Hepatocyte (in vitro differentiated cells): Measurements from ENCODE around the gene SC5D. TPM values are rescaled to one million over a fixed set of nuclear protein-coding genes. Genes with fewer than 3 reads are reported as not detected.

ENCODE experiments used
- DNase-seq: peaks from one replicate; pipeline ENCODE4 v3.0.0-alpha.2; 2016; ENCODE audit warnings: low spot score
- H2AFZ ChIP-seq: fragments of 200-600 bp; sonication (generic); 2 replicates; pipeline ENCODE4 v1.6.0; 2016; ENCODE audit warnings: antibody characterized with exemption, mild to moderate bottlenecking
- H3K27ac ChIP-seq: fragments of 200-600 bp; sonication (generic); 2 replicates; pipeline ENCODE4 v1.5.1; 2016; ENCODE audit warnings: mild to moderate bottlenecking
- H3K27me3 ChIP-seq: fragments of 200-600 bp; sonication (generic); 2 replicates; pipeline ENCODE4 v1.6.1; 2016
- H3K36me3 ChIP-seq: fragments of 200-600 bp; sonication (generic); replicated peaks from 2 replicates; pipeline ENCODE4 v1.5.1; 2016; ENCODE audit warnings: low read depth; ENCODE audit not compliant: insufficient read depth
- H3K4me1 ChIP-seq: fragments of 200-600 bp; sonication (generic); 2 replicates; pipeline ENCODE4 v1.5.1; 2016; ENCODE audit warnings: mild to moderate bottlenecking, moderate library complexity; ENCODE audit not compliant: insufficient read depth
- H3K4me2 ChIP-seq: fragments of 200-600 bp; sonication (generic); 2 replicates; pipeline ENCODE4 v1.6.0; 2016
- H3K4me3 ChIP-seq: fragments of 200-600 bp; sonication (generic); 2 replicates; pipeline ENCODE4 v1.5.1; 2016; ENCODE audit warnings: mild to moderate bottlenecking
- H3K79me2 ChIP-seq: fragments of 200-600 bp; sonication (generic); 2 replicates; pipeline ENCODE4 v1.6.0; 2017; ENCODE audit warnings: mild to moderate bottlenecking
- H3K9me2 ChIP-seq: fragments of 200-600 bp; sonication (generic); replicated peaks from 2 replicates; pipeline ENCODE4 v1.6.0; 2017; ENCODE audit warnings: mild to moderate bottlenecking; ENCODE audit not compliant: insufficient read depth
- H3K9me3 ChIP-seq: fragments of 200-600 bp; sonication (generic); 2 replicates; pipeline ENCODE4 v1.5.1; 2016; ENCODE audit warnings: low read depth, mild to moderate bottlenecking
- H4K20me1 ChIP-seq: fragments of 200-600 bp; sonication (generic); 2 replicates; pipeline ENCODE4 v1.6.0; 2016; ENCODE audit warnings: mild to moderate bottlenecking; ENCODE audit not compliant: insufficient read depth, poor library complexity, severe bottlenecking
- EZH2 ChIP-seq: fragments of 200-600 bp; sonication (generic); IDR thresholded peaks from 2 replicates; pipeline ENCODE4 v1.6.1; 2016; ENCODE audit warnings: antibody characterized with exemption, mild to moderate bottlenecking, borderline replicate concordance
- EZH2phosphoT487 ChIP-seq: fragments of 200-600 bp; sonication (generic); IDR thresholded peaks from one replicate; pipeline ENCODE4 v1.6.1; 2018; ENCODE audit warnings: antibody characterized with exemption, mild to moderate bottlenecking, low read depth, moderate library complexity; ENCODE audit not compliant: unreplicated experiment, severe bottlenecking
- WGBS: methylation state at CpG from one replicate; pipeline ENCODE4 v1.1.6; 2016; ENCODE audit warnings: low lambda C conversion rate; ENCODE audit errors: missing lambda C conversion rate; 5-methylcytosine and 5-hydroxymethylcytosine counted together
- polyA plus RNA-seq: library from polyadenylated mRNA; unstranded; fragments of >200 nt; fragmentation: Nextera tagmentation; extraction: Ambion mirVana; gene quantifications from 2 replicates; pipeline ENCODE4 v1.2.1, GENCODE V29; 2016
- total RNA-seq: library from RNA; depleted of rRNA; stranded (reverse); fragments of >200 nt; gene quantifications from 2 replicates; pipeline ENCODE4 v1.2.3, GENCODE V29; 2014
- TF ChIP-seq, protein P1 (sequence below): fragments of 200-600 bp; sonication (generic); IDR thresholded peaks from 2 replicates; pipeline ENCODE4 v1.5.1; 2016; ENCODE audit warnings: antibody characterized with exemption, mild to moderate bottlenecking; ENCODE audit not compliant: poor library complexity

SC5D gene
- total and polyA plus RNA-seq, 2 experiments from 2014 or later: 124 to 164 TPM

DNA sequence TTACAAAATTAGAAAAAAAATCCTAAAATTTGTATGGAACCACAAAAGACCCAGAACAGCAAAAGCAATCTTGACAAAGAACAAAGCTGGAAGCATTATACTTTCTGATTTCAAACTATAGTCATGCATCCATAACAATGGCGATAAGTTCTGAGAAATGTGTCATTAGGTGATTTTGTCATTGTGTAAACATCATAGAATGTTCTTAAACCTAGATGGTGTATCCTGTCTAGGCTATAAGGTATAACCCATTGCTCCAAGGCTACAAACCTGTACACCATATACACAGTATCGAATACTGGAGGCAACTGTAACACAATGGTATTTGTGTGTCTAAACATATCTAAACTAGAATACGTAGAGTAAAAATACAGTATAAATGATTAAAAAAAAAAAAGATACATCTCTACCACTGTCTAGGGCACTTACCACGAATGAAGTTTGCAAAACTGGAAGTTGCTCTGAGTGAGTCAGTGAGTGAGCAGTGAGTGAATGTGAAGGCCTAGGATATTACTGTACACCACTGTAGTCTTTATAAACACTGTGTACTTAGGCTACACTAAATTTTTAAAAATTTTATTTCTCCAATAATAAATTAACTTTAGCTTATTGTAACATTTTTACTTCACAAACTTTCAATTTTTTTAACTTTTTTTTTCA is 18.1 kb upstream of the SC5D start:
- no peaks in the 10 kb centered on the region for H3K27me3 ChIP-seq
- H3K4me1 ChIP-seq: no peaks in the 10 kb centered on the region
- no peak overlapping the region for H3K27ac ChIP-seq
- no peak overlapping the region for H3K4me3 ChIP-seq
- H4K20me1 ChIP-seq: no peaks in the 10 kb centered on the region
- no peaks in the 10 kb centered on the region for H3K79me2 ChIP-seq
- 96% methylated on average over 4 of the region's 4 CpGs for WGBS
- H3K9me2 ChIP-seq: no peaks in the 10 kb centered on the region
- no peak for DNase-seq
- H3K4me2 ChIP-seq: no peak overlapping the region
- no peaks in the 10 kb centered on the region for H3K9me3 ChIP-seq
- H3K36me3 ChIP-seq: no peaks in the 10 kb centered on the region
- no peak overlapping the region for H2AFZ ChIP-seq
- no peak for TF ChIP-seq EZH2
- TF ChIP-seq EZH2phosphoT487: no peak

DNA sequence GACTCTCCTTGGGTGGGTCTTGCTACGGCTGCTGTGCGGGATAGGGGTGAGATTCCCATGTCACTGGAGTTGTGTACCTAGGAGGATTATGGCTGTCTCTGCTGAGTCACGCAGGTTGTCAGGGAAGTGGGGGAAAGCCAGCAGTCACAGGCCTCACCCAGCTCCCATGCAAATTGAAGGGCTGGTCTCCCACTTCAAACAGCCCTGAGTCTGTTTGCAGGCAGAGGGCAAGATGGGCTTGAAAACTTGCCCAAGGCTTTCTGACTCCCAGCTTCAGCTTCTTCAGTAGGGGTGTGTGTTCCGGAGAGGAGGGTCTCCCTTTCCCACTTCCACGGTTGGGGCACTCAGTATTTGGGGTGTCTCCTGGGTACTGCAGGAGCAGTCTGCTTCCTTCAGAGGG is 10.9 kb upstream of the SC5D start:
- H3K36me3 ChIP-seq: no peaks in the 10 kb centered on the region
- H2AFZ ChIP-seq: no peak overlapping the region
- TF ChIP-seq, protein P1, sequence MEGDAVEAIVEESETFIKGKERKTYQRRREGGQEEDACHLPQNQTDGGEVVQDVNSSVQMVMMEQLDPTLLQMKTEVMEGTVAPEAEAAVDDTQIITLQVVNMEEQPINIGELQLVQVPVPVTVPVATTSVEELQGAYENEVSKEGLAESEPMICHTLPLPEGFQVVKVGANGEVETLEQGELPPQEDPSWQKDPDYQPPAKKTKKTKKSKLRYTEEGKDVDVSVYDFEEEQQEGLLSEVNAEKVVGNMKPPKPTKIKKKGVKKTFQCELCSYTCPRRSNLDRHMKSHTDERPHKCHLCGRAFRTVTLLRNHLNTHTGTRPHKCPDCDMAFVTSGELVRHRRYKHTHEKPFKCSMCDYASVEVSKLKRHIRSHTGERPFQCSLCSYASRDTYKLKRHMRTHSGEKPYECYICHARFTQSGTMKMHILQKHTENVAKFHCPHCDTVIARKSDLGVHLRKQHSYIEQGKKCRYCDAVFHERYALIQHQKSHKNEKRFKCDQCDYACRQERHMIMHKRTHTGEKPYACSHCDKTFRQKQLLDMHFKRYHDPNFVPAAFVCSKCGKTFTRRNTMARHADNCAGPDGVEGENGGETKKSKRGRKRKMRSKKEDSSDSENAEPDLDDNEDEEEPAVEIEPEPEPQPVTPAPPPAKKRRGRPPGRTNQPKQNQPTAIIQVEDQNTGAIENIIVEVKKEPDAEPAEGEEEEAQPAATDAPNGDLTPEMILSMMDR: no peak
- TF ChIP-seq EZH2 (no peak), EZH2phosphoT487 (no peak)
- H3K4me2 ChIP-seq: no peak overlapping the region
- H4K20me1 ChIP-seq: no peaks in the 10 kb centered on the region
- 95% methylated on average over 5 of the region's 5 CpGs for WGBS
- no peaks in the 10 kb centered on the region for H3K9me2 ChIP-seq
- H3K4me3 ChIP-seq: no peak overlapping the region
- no peaks in the 10 kb centered on the region for H3K27me3 ChIP-seq
- H3K9me3 ChIP-seq: no peaks in the 10 kb centered on the region
- H3K27ac ChIP-seq: no peak overlapping the region
- no peaks in the 10 kb centered on the region for H3K79me2 ChIP-seq
- H3K4me1 ChIP-seq: peaks cover 11% of the 10 kb centered on the region
- DNase-seq: no peak

DNA sequence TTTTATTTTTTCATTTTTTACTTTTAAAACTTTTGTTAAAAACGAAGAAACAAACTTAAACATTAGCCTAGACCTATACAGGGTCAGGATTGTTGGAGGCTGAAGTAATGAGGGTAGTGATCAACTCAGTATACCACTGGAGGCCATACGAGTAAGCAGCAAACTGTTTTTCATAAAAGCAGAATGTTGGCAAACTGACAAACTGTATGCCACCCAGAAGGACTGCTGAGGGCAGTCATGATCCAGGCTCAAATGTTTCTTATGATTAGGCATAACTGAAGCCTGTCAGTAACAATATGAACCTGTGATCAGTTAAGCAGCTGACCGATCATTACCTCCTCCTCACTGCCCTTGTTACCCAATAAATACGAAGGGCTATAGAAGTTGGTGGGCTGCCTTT is 10.2 kb upstream of the SC5D start:
- no peak overlapping the region for H2AFZ ChIP-seq
- WGBS: 74% methylated on average over 4 of the region's 4 CpGs

DNA sequence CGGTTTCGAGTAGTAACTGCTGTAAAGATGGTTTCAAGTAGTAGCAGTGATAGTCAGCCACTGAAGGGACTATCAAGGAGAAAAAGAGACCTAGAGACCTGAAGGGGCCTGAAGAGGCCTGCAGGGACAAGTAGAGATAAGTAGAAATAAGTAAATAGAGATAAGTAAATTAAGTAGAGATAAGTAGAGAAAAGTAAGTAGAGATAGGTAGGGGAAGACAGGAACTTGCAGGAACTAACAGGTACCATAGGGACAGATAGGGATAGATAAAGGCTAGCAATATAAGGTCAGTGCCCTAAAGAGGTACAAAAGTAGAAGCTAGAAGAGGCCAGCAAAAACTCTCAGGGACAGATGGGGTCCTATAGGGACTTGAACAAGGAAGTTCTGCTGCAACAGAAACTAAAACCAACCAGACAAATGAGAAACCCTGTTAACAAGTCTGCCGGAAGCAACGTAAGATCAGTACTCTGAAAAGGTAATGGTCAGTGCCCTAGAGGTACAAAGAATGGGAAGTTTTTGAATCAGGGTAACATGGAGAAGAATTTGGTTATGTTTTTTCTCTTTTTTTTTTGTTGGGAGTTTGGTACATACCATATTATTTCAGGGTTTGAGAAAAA is 9.6 kb upstream of the SC5D start:
- no peaks in the 10 kb centered on the region for H3K36me3 ChIP-seq
- peaks cover 11% of the 10 kb centered on the region for H3K4me1 ChIP-seq
- H3K27ac ChIP-seq: no peak overlapping the region
- no peak overlapping the region for H3K4me3 ChIP-seq
- H3K27me3 ChIP-seq: no peaks in the 10 kb centered on the region
- H3K9me2 ChIP-seq: no peaks in the 10 kb centered on the region
- no peak for DNase-seq
- no peaks in the 10 kb centered on the region for H3K9me3 ChIP-seq
- no peak overlapping the region for H3K4me2 ChIP-seq
- WGBS: 88% methylated on average over 4 of the region's 4 CpGs
- no peak overlapping the region for H2AFZ ChIP-seq
- H4K20me1 ChIP-seq: no peaks in the 10 kb centered on the region
- no peaks in the 10 kb centered on the region for H3K79me2 ChIP-seq
- TF ChIP-seq EZH2 (no peak), EZH2phosphoT487 (no peak)
- TF ChIP-seq, protein P1: no peak

More for the DNA sequence above, 10.2 kb upstream of the SC5D start:
- Histone ChIP-seq H3K4me2 (no peak overlapping the region), H3K27me3 (no peaks in the 10 kb centered on the region), H3K4me1 (peaks cover 11% of the 10 kb centered on the region), H3K79me2 (no peaks in the 10 kb centered on the region), H3K9me3 (no peaks in the 10 kb centered on the region), H3K36me3 (no peaks in the 10 kb centered on the region), H4K20me1 (no peaks in the 10 kb centered on the region), H3K9me2 (no peaks in the 10 kb centered on the region), H3K4me3 (no peak overlapping the region), H3K27ac (no peak overlapping the region)
- DNase-seq: no peak
- TF ChIP-seq EZH2: no peak
- TF ChIP-seq EZH2phosphoT487: no peak
- TF ChIP-seq, protein P1: no peak
